GM18520 (cell line): Measurements from ENCODE around the gene HTR3C.

Source experiments
- ATAC-seq: cut with Tn5 transposase; IDR thresholded peaks from one replicate; pipeline ENCODE4 v1.9.1; 2021; ENCODE audit not compliant: unreplicated experiment

Gene HTR3C

GRCh38 chr3:184082465-184082864, 29.6 kb downstream of the HTR3C start:
- ATAC-seq, result no peak

DNA sequence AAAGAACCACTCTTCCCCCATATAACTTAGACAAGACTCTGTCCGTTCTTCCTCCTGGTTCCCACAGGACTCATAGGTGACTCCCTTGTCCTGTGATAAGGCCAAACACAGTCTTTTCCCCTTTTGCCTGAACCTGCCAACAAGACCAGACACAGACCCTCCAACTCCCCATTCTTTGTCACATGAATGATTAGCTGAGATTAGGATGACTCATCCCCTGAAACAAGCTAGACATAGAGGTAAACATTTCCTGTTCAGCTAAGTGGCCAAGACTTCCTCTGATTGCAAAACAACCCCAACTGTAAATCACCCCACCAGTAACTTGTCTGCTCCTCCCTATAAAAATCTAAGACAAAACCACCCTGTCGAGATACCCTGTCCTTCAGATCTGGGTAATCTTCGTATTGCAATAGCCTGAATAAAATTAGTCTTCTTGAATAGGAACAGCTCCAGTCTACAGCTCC, 32.6 kb downstream of the HTR3C start:
- ATAC-seq, result no peak

DNA sequence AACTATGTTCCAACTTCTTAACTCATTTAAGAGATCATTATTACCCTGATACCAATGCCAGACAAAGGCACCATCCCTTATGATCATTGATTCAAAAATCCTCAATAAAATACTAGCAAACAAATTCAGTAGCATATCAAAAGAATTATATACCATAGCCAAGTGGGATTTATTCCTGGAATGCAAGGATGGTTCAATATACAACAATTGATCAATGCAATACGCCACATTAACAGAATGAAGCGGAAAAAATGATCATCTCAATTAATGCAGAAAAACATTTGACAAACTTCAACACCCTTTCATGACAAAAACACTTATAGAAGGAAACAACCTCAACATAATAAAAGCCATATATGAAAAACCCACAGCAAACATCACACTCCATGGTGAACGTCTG, 39.4 kb downstream of the HTR3C start:
- ATAC-seq, result no peak

- ATAC-seq, result no peak
These were observed 44.0 kb downstream of the HTR3C start, which contains the start of gene HTR3E for GRCh38 chr3:184096811-184097383. TSS of gene HTR3E (plus strand) at chr3:184097064. CDS start at chr3:184097530, 466 bp downstream.

DNA sequence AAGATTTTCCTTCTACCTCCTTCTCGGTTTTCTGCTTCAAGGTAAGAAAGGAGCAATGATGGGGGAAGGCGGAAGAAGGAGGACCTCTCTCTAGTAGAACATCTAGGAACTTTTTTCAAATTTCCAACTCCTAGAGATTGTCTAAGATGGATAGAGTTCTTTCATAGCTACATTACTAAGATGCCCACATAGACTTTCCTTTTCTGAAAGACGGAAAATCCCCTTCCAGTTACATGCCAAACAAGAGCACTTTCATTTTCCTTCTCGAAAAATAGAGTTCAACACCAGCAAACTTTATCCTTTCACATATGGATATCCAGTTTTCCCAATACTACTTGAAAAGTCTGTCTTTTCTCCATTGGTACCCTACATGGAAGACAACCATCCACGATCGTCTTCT, 44.7 kb downstream of the HTR3C start:
- no peak for ATAC-seq

GRCh38 chr3:184099806-184100686, 47.2 kb downstream of the HTR3C start:
- ATAC-seq, result no peak
